ENCODE data around the gene FAM241B. TPM values are rescaled to one million over a fixed set of nuclear protein-coding genes. Genes with fewer than 3 reads are reported as not detected.

Gene FAM241B
- total and polyA plus RNA-seq, 2 donors from 2014 or later = 7.6 to 23.7 TPM

DNA sequence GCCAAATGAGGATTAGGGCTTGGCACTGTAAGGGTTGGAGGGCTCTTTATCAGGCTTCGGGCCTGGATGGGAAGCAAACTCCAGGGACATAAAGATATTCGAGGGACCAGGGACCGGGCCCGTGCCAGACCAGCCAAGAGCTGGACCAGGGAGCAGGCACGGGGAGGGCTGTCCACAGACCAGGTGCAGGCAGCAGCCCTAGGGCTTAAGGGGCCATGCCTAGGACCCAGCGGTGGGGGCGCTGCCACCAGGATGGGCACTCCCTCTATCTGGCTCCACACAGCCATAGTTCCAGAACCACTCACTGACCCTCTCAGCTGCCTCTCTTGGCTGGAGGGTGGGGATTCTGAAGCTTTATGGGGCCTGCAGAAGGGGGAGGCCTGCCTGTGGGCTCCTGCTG lies 32.9 kb downstream of the FAM241B start:
- FAIRE-seq = no peak
- H3K27me3 ChIP-seq (ENCODE audit: control insufficient read depth, insufficient read depth, low read length) = no peaks in the 10 kb centered on the region
- no peaks in the 10 kb centered on the region for H3K36me3 ChIP-seq (ENCODE audit: control insufficient read depth in 2 of 3, insufficient read depth in 3 of 3, low read length in 3 of 3)

DNA sequence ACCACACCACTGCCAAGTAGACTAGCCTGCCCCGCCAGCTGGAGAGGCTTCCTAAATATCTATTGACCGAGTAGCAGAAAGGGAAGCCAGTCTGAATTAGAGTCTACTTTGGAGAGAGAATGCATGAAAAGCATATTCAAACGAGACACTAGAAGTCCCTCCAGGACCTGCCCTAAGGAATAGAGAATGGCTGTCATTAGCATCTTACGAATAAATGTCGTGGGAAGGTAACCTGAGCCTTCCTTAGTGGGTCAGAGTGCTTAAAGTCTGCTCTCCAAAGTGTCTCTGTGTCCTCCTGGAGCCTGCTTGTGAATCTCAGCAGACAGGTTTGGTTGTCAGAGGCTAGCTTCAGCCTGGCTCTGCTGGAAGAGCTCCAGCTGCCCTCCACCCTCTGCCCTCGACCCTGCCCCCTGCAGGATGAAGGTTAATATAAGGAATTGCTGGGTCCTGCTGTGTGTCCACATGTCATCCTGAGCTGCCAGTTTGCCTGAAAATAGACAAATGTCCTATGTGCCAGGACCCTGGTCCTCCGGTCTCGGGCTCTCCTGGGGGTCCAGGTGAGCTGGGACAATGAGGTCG lies 33.4 kb downstream of the FAM241B start:
- H3K9ac ChIP-seq (ENCODE audit: low read length in 3 of 3) = no peak overlapping the region
- no peaks in the 10 kb centered on the region for H3K36me3 ChIP-seq (ENCODE audit: control insufficient read depth in 2 of 3, insufficient read depth in 3 of 3, low read length in 3 of 3)
- H3K27me3 ChIP-seq (ENCODE audit: control insufficient read depth, insufficient read depth, low read length) = no peaks in the 10 kb centered on the region
- H3K4me3 ChIP-seq (ENCODE audit: low read length in 3 of 3) = no peak overlapping the region
- FAIRE-seq (no peak), DNase-seq (no peak)
- TF ChIP-seq, protein P1, sequence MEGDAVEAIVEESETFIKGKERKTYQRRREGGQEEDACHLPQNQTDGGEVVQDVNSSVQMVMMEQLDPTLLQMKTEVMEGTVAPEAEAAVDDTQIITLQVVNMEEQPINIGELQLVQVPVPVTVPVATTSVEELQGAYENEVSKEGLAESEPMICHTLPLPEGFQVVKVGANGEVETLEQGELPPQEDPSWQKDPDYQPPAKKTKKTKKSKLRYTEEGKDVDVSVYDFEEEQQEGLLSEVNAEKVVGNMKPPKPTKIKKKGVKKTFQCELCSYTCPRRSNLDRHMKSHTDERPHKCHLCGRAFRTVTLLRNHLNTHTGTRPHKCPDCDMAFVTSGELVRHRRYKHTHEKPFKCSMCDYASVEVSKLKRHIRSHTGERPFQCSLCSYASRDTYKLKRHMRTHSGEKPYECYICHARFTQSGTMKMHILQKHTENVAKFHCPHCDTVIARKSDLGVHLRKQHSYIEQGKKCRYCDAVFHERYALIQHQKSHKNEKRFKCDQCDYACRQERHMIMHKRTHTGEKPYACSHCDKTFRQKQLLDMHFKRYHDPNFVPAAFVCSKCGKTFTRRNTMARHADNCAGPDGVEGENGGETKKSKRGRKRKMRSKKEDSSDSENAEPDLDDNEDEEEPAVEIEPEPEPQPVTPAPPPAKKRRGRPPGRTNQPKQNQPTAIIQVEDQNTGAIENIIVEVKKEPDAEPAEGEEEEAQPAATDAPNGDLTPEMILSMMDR (IDR thresholded peaks at IDR 0.05; ENCODE audit: borderline replicate concordance, extremely low read depth, insufficient read depth) = no peak
- H3K27ac ChIP-seq (ENCODE audit: low read depth in 2 of 2, low read length in 2 of 2) = no peak overlapping the region
- intact Hi-C loops (cut with DNase I) = no loop called here
- no peaks in the 10 kb centered on the region for H3K9me3 ChIP-seq (ENCODE audit: control insufficient read depth in 2 of 3, insufficient read depth in 1 of 3, low read length in 3 of 3)
- H3K4me1 ChIP-seq (ENCODE audit: control insufficient read depth in 2 of 3, insufficient read depth in 2 of 3, low read depth in 1 of 3, low read length in 3 of 3) = no peaks in the 10 kb centered on the region

More for the DNA sequence above, 32.9 kb downstream of the FAM241B start:
- TF ChIP-seq, protein P1 (IDR thresholded peaks at IDR 0.05; ENCODE audit: borderline replicate concordance, extremely low read depth, insufficient read depth) = no peak
- H3K9ac ChIP-seq (ENCODE audit: low read length in 3 of 3) = no peak overlapping the region
- H3K4me3 ChIP-seq (ENCODE audit: low read length in 3 of 3) = no peak overlapping the region
- no peaks in the 10 kb centered on the region for H3K9me3 ChIP-seq (ENCODE audit: control insufficient read depth in 2 of 3, insufficient read depth in 1 of 3, low read length in 3 of 3)
- intact Hi-C loops (cut with DNase I) = no loop called here
- H3K4me1 ChIP-seq (ENCODE audit: control insufficient read depth in 2 of 3, insufficient read depth in 2 of 3, low read depth in 1 of 3, low read length in 3 of 3) = no peaks in the 10 kb centered on the region
- DNase-seq = peak in 1 of 5 donors; percentile 51
- H3K27ac ChIP-seq (ENCODE audit: low read depth in 2 of 2, low read length in 2 of 2) = no peak overlapping the region

DNA sequence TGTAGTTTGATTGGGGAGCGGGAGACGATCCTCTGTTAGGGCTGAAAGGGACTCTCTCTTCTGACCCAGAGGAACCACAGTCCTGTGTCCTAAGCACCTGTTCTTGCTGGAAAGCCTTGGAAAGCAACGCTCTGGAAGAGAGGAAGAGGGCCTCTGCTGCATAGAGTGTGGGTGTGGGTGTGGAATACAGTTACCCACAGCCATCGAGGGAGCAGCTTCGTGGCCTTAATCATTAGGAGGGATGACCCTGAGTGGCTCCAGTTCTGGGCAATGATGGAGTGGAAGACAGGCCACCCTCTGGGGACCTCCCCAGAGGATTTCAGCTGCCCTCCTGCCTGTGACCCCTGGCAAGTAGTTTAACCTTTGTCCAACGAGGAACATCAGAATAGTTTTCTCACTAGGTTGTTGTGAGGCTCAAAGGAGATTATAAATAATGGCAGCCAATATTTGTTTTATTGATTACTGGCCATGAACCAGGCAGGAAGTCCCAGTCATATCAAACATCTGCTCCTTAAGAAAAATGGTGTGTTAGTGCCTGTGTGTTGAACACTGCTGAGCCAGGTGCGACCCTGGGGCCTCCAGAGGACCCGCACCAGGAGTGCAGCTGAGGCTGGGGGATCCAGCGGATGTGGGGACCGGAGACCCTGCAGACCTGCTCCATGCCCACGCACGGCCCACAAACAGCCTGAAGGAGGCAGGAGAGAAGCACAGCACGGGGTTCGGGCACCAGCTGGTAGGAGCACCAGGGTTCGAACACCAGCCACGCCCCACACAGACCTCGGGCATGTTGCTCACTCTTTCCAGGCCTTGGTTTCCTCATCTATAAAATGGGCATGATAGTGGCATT lies 35.6 kb downstream of the FAM241B start:
- Histone ChIP-seq H3K4me3 (ENCODE audit: low read length in 3 of 3) (no peak overlapping the region), H3K9me3 (ENCODE audit: control insufficient read depth in 2 of 3, insufficient read depth in 1 of 3, low read length in 3 of 3) (no peaks in the 10 kb centered on the region), H3K4me1 (ENCODE audit: control insufficient read depth in 2 of 3, insufficient read depth in 2 of 3, low read depth in 1 of 3, low read length in 3 of 3) (no peaks in the 10 kb centered on the region), H3K36me3 (ENCODE audit: control insufficient read depth in 2 of 3, insufficient read depth in 3 of 3, low read length in 3 of 3) (no peaks in the 10 kb centered on the region), H3K27me3 (ENCODE audit: control insufficient read depth, insufficient read depth, low read length) (no peaks in the 10 kb centered on the region), H3K9ac (ENCODE audit: low read length in 3 of 3) (no peak overlapping the region), H3K27ac (ENCODE audit: low read depth in 2 of 2, low read length in 2 of 2) (no peak overlapping the region)
- DNase-seq = no peak
- TF ChIP-seq, protein P1 (IDR thresholded peaks at IDR 0.05; ENCODE audit: borderline replicate concordance, extremely low read depth, insufficient read depth) = no peak
- no peak for FAIRE-seq
- intact Hi-C loops (cut with DNase I) = no loop called here

Data from kidney (tissue), 14 donors.